B cell (primary cell): ENCODE measurements around the gene DNAJC25.

ENCODE experiments used
- CTCF ChIP-seq: fragments of 200-600 bp; IDR thresholded peaks from one replicate; pipeline ENCODE4 v1.8.0; 2022; ENCODE audit warnings: antibody characterized with exemption, mild to moderate bottlenecking
- EZH2 ChIP-seq: IDR thresholded peaks from 2 replicates; pipeline ENCODE4 v1.6.1; 2012; ENCODE audit warnings: borderline replicate concordance, low read depth, mild to moderate bottlenecking, moderate library complexity, low read length; ENCODE audit not compliant: insufficient read depth, poor library complexity, severe bottlenecking

GRCh38 chr9:111696796-111697195 lies 65.7 kb downstream of the DNAJC25 start:
- TF ChIP-seq CTCF (no peak), EZH2 (no peak)
